HG03039 (cell line): Measurements from ENCODE around the gene GPAT3.
"Not testable (repeated sequence)": the region's sequence is repeated elsewhere in the genome, so short reads cannot be mapped to it uniquely, and the experiment has no call there.

Experiments
- ATAC-seq: cut with Tn5 transposase; IDR thresholded peaks from one replicate; pipeline ENCODE4 v1.9.1; 2021; ENCODE audit warnings: mild to moderate bottlenecking, moderate library complexity; ENCODE audit not compliant: unreplicated experiment

GPAT3 gene

GRCh38 chr4:83591730-83592129 lies 55.8 kb downstream of the GPAT3 start:
- ATAC-seq, result no peak

DNA sequence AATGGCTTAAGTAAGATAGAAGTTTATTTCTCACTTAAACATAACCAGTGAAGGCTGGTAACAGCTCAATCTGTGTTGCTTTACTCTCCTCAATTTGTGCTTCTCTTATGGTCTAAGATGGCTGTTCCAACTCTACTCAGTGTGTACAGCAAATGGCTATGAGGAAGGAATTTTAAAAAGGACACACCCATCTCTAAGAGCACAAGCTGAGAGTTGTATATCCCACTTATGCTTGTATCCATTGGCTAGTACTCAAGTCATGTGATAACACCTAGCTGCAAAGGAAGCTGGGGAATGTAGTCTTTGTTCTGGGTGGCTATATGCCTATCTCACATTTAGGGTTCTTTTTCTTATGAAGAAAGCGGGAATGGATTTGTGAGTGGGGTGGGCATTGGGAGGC lies 63.3 kb downstream of the GPAT3 start:
- ATAC-seq, result peak; percentile 74

GRCh38 chr4:83603129-83603528 lies 67.2 kb downstream of the GPAT3 start:
- no peak for ATAC-seq

DNA sequence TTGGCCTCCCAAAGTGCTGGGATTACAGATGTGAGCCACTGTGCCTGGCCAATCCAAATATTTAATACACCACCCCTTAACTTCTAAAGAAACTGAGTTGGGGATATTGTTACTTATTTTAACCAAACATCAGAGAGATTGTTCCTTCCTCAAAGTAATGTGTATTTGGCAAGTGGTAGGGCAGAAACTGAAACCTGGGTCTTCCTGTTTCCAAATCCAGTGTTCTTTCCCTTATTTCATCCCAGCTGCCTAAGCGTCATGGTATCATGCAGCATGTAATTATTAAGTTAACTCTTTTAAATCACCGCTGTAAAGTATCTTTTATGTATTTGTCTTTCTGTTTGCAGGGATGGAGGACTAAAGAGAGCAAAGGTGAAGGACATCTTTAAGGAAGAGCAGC lies 68.4 kb downstream of the GPAT3 start:
- no peak for ATAC-seq

DNA sequence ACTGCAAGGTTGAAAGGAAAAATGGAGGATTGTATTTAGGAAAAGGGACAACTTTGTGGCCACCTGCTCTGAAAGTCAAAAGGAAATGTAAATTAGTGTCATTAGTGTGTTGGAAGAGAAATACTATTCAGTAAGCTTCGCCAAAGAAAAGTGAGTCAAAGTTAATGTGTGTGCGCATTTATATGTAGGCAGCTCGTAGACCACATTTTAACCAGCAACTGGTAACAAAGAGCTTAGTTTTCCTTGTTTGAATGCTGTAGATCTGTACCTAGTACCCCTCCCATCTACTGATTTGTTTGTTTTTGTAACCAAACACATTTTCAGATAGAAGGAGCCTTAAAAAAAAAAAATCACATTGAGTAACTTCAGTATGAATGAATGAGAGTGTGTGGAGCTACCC lies 69.3 kb downstream of the GPAT3 start:
- no peak for ATAC-seq

DNA sequence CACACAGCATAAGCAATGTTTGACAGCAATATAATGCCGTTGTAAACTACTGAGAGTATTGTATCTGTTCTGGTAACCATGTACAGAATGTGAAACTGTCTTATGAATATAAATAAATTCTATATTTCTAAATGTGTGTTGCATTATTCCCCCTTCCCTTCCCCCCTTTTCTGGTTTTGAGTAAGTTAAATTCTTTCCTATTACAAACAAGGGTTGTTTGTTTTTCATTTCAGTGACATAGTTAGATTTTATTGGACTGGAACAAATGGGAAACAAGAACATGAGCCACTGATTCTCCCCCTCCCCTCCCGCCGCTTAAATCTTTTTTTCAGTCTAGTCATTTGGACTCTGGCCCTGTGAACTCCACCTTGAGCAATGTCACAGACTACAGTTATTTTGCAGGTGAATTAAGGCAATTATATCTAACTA lies 69.8 kb downstream of the GPAT3 start:
- ATAC-seq, result no peak

- no peak for ATAC-seq
Measured at GRCh38 chr4:83606460-83606859, 70.6 kb downstream of the GPAT3 start.

GRCh38 chr4:83606898-83607297 lies 71.0 kb downstream of the GPAT3 start:
- ATAC-seq, result peak; percentile 53

GRCh38 chr4:83609365-83609764 lies 73.5 kb downstream of the GPAT3 start:
- no peak for ATAC-seq

- ATAC-seq, result no peak
Measured at GRCh38 chr4:83610729-83611128, 74.8 kb downstream of the GPAT3 start.

GRCh38 chr4:83613023-83613422 lies 77.1 kb downstream of the GPAT3 start:
- no peak for ATAC-seq

- no peak for ATAC-seq
Measured at GRCh38 chr4:83613994-83614393, 78.1 kb downstream of the GPAT3 start.

DNA sequence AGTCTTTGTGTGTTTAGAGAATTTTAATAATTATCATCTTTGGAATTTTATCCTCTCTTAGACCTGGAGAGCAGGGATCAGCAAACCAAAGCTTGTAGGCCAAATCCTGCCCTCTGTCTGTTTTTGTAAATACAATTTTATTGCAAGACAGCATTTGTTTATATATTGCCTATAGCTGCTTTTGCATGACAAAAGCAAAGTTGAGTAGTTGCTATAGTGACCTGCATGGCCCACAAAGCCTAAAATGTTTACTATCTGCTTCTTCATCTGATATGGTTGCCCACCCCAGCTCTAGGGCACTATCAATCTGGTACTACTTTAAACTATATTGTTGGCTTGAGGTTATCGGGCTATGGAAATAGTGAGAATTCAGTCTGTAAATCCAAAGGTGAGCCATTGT lies 80.3 kb downstream of the GPAT3 start:
- no peak for ATAC-seq

DNA sequence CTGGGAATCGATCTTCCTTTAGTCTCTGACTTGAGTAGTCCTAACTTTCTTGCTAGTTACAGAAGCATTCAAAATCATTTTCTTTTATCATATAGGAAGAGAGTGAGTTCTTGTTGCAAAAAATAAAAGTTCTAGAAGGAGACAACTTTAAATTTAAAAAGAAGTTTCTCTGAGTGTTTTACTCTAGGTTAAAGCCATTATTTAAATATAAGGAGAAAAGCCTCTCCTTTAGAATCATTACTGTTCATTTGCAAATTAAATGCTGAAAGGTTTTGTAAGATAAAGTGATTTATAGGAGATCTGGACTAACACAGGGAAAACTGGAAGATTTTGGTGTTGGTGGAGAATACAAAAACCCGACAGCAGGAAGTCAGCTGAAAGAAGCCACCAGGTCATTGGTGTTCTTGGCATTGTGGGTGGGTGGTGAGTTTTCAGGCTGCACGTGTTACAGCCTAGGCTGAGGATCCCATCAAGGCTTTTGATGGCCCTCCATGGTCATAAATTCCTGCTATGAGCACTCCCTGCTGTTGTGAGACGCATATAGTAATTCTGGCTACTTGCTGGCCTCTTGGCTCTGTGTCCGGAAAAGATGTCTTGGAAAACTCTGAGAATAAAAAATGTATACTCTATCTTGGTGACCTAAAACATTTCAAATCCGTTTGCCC lies 81.6 kb downstream of the GPAT3 start:
- no peak for ATAC-seq

GRCh38 chr4:83618431-83618830 lies 82.5 kb downstream of the GPAT3 start:
- ATAC-seq, result no peak

DNA sequence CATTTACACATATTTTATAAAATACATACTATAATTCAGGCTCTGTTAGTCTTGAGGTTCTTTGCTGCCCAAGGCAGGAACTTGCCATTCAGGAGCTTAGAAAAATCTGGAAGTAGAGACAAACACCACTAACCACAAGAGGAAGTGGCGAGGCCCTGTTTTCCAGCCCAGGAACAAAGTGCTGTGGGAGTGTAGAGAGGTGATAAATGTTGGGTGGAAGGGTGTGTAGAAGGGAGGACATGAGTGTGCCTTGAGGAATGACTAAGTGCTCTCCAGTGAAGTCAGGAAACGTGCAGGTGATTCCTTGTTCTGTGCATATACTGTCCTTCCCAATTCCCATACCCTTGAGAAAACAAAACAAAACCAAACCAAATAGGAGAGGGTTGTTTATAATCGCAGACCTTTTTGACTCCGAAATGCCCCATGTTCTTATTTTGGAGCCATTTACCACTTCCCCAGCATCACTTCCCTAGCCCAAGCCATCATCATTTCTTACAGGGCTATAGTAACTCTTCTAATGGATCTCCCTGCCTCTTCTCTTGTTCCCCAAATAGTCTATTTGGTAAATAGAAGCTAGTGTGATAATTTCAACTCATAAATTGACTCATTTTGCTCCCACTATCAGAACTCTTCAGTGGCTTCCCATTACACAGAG lies 83.2 kb downstream of the GPAT3 start:
- no peak for ATAC-seq

GRCh38 chr4:83622127-83622526 lies 86.2 kb downstream of the GPAT3 start:
- ATAC-seq, result not testable (repeated sequence)

DNA sequence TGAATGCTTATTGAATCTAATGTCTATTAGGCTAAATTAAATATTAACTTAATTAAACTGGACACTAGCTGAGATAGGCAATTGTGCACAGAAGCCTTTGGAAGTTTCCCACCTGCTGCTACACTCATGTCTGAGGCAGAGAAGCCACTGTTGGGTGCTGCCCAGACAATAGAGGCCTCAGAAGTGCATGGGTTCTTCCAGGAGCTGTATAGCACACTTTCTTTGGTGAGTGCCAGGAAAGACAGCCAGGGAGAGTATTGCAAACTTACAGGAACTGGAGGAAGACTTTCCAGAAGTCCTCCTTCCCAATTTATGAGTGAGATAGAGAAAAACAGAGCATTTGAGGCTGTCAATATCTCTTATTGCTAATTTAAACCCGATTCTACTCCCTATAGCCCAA lies 89.9 kb downstream of the GPAT3 start:
- no peak for ATAC-seq

- no peak for ATAC-seq
Measured at GRCh38 chr4:83626245-83626836, 90.4 kb downstream of the GPAT3 start.

GRCh38 chr4:83629945-83630721 lies 94.2 kb downstream of the GPAT3 start:
- no peak for ATAC-seq

DNA sequence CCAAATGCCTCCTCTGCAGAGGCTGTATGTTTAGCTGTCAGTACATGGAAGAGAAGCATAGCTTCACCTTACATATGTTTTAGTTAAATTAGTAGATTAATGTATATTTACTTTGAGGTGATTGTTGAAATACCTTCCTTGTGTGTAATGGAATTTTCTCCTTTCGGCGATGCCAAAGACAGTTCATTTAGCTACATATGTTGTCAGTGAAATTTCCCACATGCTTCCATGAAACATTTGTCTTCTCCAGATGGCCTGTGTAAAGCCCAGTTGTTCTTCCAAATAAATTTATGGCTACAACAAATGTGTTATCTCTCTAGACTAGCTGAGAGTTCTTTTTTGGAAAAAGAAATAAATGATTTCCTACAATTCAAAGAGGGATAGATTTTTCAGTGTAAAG lies 95.2 kb downstream of the GPAT3 start:
- no peak for ATAC-seq

GRCh38 chr4:83636930-83637329 lies 101.0 kb downstream of the GPAT3 start:
- ATAC-seq, result no peak
